WERI-Rb-1 (cell line): ENCODE data around the gene MTFMT.

Experiments used
- DNase-seq: peaks from one replicate; pipeline ENCODE4 v3.0.0-alpha.2; 2020
- H3K27ac ChIP-seq: fragments of 250-450 bp; sonication (Bioruptor Pico); 2 replicates; pipeline ENCODE4 v1.5.1; 2020; ENCODE audit warnings: mild to moderate bottlenecking, moderate library complexity
- H3K27me3 ChIP-seq: fragments of 250-450 bp; sonication (Bioruptor Pico); 2 replicates; pipeline ENCODE4 v1.5.1; 2021; ENCODE audit warnings: mild to moderate bottlenecking, low read depth, moderate library complexity; ENCODE audit not compliant: insufficient read depth, severe bottlenecking
- H3K36me3 ChIP-seq: fragments of 250-450 bp; sonication (Bioruptor Pico); 2 replicates; pipeline ENCODE4 v1.5.1; 2020; ENCODE audit warnings: mild to moderate bottlenecking, moderate library complexity
- H3K4me3 ChIP-seq: 2 replicates; pipeline ENCODE4 v1.5.1; 2011; ENCODE audit warnings: low read depth, mild to moderate bottlenecking, control low read depth, low read length
- H3K9me3 ChIP-seq: fragments of 250-450 bp; sonication (Bioruptor Pico); 2 replicates; pipeline ENCODE4 v1.5.1; 2021; ENCODE audit warnings: mild to moderate bottlenecking, moderate library complexity; ENCODE audit not compliant: severe bottlenecking
- TF ChIP-seq, protein P1 (sequence below): IDR thresholded peaks from 2 replicates; pipeline ENCODE4 v1.5.1; 2011; ENCODE audit warnings: low read depth, mild to moderate bottlenecking, control low read depth, inconsistent platforms, low read length

The MTFMT gene

DNA sequence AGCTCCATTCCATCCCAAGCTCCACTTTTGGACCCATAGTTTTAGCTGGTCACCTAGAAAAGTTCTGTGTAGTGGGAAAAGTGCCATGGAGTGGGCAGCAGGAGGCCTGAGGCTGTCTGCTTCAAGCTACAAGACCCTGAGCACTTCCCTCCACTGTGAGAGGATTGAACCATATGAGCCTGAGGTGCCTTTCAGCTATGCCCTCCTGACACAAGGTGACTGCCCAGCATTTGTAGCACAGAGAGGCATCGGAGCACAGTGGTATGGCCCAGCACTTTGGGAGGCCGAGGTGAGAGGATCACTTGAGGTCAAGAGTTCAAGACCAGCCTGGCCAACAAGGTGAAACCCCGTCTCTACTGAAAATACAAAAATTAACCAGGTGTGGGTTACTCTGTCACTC, 43.2 kb upstream of the MTFMT start:
- TF ChIP-seq, protein P1, sequence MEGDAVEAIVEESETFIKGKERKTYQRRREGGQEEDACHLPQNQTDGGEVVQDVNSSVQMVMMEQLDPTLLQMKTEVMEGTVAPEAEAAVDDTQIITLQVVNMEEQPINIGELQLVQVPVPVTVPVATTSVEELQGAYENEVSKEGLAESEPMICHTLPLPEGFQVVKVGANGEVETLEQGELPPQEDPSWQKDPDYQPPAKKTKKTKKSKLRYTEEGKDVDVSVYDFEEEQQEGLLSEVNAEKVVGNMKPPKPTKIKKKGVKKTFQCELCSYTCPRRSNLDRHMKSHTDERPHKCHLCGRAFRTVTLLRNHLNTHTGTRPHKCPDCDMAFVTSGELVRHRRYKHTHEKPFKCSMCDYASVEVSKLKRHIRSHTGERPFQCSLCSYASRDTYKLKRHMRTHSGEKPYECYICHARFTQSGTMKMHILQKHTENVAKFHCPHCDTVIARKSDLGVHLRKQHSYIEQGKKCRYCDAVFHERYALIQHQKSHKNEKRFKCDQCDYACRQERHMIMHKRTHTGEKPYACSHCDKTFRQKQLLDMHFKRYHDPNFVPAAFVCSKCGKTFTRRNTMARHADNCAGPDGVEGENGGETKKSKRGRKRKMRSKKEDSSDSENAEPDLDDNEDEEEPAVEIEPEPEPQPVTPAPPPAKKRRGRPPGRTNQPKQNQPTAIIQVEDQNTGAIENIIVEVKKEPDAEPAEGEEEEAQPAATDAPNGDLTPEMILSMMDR: no peak
- no peaks in the 10 kb centered on the region for H3K36me3 ChIP-seq
- no peak overlapping the region for H3K4me3 ChIP-seq
- H3K9me3 ChIP-seq: no peaks in the 10 kb centered on the region
- no peaks in the 10 kb centered on the region for H3K27me3 ChIP-seq
- no peak overlapping the region for H3K27ac ChIP-seq
- no peak for DNase-seq

DNA sequence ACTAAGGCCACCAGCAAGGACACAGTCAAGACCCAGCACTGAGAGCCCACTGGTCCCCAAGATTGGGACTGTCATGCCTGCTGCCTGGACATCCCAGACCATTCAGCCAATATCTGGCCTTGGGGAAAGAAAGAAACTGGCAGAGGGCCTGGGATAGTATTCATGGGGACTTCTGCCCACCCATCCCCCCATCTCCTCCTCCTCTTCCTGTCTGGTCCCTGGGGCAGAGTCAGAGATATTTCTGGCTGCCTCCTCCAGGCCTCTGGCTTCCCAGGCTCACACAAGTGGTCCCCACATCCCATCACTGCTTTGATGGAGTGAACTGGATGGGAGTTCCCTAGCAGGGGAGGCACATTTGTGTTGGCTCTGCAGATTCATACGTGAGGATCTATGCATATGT, 42.6 kb upstream of the MTFMT start:
- TF ChIP-seq, protein P1: no peak
- Histone ChIP-seq H3K36me3 (no peaks in the 10 kb centered on the region), H3K4me3 (no peak overlapping the region), H3K9me3 (no peaks in the 10 kb centered on the region), H3K27me3 (no peaks in the 10 kb centered on the region), H3K27ac (no peak overlapping the region)
- DNase-seq: no peak

DNA sequence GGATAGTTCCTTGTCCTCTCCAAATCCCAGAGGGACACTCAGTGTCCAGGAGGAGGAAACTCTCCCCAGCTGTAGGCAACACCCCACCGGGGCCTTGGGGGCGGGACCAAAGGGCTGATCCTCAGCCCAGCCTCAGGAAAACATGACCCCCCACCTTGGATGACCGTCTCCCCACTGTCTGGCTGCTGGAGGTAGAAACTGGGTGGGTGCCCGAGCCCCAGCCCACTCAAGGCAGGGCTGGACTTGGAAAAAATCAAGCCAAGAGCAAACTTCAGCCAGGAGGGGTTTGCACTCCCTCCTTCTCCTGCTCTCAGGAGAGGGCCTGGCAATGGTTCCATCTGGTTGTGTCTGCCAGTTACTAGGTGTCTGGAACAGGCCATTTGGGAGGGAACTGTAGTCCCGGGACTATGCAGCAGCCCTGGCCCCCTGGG, 42.0 kb upstream of the MTFMT start:
- TF ChIP-seq, protein P1: no peak
- H3K27me3 ChIP-seq: no peaks in the 10 kb centered on the region
- H3K36me3 ChIP-seq: no peaks in the 10 kb centered on the region
- DNase-seq: no peak
- H3K27ac ChIP-seq: no peak overlapping the region
- H3K9me3 ChIP-seq: no peaks in the 10 kb centered on the region
- H3K4me3 ChIP-seq: no peak overlapping the region

DNA sequence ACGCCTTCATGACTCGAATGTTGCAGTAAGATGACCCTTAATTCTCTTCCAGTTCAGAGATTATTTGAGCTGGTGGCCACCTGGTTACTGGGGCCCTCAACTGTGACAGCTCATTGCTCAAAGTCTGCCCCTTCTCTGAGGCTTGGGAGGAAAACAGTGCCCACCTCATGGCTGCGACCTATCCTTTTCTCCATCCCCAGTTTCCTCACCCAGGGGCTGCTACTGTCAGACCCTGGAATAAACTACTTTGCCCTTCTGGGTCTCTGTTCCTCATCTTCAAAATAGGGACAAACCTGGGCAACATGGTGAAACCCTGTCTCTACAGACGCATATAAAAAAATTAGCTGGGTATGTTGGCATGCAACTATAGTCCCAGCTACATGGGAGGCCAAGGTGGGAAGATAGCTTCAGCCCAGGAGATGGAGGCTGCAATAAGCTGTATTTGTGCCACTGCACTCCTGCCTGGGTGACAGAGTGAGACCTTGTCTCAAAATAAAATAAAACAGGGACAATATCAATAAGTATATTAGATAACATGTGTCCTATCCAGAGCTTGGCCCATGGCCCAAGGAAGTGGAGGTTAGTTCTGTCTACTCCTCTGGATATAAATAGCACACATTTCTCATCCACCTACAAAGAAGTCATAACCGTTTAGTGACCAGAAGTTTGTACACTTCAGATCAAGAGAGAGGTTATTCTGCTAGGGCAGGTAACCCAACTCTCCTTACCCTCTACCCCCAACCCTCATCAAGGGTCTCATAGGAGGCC, 40.5 kb upstream of the MTFMT start:
- Histone ChIP-seq H3K27me3 (no peaks in the 10 kb centered on the region), H3K36me3 (no peaks in the 10 kb centered on the region), H3K9me3 (no peaks in the 10 kb centered on the region), H3K27ac (no peak overlapping the region), H3K4me3 (no peak overlapping the region)
- DNase-seq: no peak
- TF ChIP-seq, protein P1: no peak

DNA sequence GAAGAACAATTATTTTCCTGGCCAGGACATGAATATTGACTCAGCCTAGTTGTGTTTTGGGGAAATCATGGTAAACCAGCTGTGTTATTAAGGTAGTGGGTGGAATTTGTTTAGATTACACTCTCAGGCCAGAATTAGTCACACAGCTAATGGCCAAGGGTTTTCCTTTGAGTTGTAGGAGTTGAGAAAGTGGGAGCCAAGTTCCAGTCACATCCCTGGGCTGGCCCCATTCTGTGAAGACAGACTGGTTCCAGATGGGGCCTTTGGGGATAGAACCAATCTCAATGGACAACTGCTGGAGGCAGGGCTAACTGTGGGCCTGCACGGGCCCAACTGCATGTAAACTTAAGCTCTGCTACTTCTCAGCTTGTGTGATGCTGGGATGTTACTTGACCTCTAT, 39.7 kb upstream of the MTFMT start:
- Histone ChIP-seq H3K27me3 (no peaks in the 10 kb centered on the region), H3K4me3 (no peak overlapping the region), H3K36me3 (no peaks in the 10 kb centered on the region), H3K27ac (no peak overlapping the region), H3K9me3 (no peaks in the 10 kb centered on the region)
- TF ChIP-seq, protein P1: no peak
- no peak for DNase-seq

DNA sequence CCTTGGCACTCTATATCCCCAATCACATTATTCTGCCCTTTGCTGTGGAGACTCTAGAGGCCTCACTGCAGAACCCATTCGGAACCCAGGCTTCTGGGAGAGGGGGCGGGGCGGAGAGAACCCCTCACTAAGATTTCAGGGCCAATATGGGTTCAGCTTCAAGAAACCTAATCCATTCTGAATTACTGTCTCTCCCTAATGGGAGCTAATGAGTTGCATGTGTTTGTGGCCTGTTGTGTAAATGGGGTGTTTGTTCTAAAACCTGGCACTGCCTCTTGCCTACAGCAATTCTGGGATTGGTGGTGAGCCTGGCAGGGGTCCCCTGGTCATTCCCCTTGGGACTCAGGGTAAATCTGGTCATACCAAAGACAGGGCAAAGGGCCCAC, 39.0 kb upstream of the MTFMT start:
- Histone ChIP-seq H3K27ac (no peak overlapping the region), H3K9me3 (no peaks in the 10 kb centered on the region), H3K27me3 (no peaks in the 10 kb centered on the region), H3K4me3 (no peak overlapping the region), H3K36me3 (no peaks in the 10 kb centered on the region)
- no peak for DNase-seq
- TF ChIP-seq, protein P1: no peak
